ENCODE results near the gene ASB16. TPM values are rescaled to one million over a fixed set of nuclear protein-coding genes. Genes with fewer than 3 reads are reported as not detected.

Gene ASB16
- total and polyA plus RNA-seq, 2 donors (not counting 1 experiment from before 2014, with no cell fraction given), result not detected

DNA sequence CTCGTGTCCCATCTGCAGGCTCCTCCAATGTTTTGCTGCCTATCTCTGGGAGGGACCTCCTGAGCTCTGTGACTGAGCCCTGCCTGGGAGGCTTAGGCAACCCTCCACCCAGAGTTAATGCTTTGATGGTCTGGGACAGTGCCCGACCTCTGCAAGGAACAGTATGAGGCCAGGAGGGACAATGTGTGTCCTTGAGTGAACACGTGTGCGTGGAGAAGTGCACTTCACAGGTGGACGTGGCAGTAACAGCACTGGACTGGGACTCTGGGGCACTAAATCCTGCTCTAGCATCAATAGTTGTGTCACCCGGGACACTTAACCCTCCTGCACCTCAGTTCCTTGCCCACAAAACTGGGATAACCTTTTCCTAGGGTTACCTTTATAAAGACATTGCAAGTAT lies 44.4 kb downstream of the ASB16 start:
- Mint-ChIP-seq H3K27ac (peak overlapping the region; percentile 98), H3K4me3 (peak overlapping the region; percentile 84), H3K27me3 (no peaks in the 10 kb centered on the region), H3K9me3 (ENCODE audit: insufficient read depth) (no peaks in the 10 kb centered on the region), H3K4me1 (peaks cover 64% of the 10 kb centered on the region)
- Histone ChIP-seq H3K9me3 (ENCODE audit: control extremely low read depth in 1 of 3, control insufficient read depth in 2 of 3, insufficient read depth in 1 of 3, low read length in 2 of 3) (no peaks in the 10 kb centered on the region), H3K79me2 (ENCODE audit: control insufficient read depth, insufficient read depth, low read length) (peaks cover 80% of the 10 kb centered on the region), H3K4me1 (ENCODE audit: control insufficient read depth in 2 of 2, insufficient read depth in 2 of 2, low read length in 2 of 2) (peaks cover 52 to 71% of the 10 kb centered on the region in 2 donors), H3K27me3 (replicated peaks in 1 of 4; ENCODE audit: control extremely low read depth in 1 of 4, control insufficient read depth in 3 of 4, insufficient read depth in 4 of 4, low read length in 3 of 4) (no peaks in the 10 kb centered on the region), H2AFZ (ENCODE audit: insufficient read depth, low read depth, low read length, poor library complexity, severe bottlenecking) (no peak overlapping the region), H3K9ac (ENCODE audit: low read length) (no peak overlapping the region), H3K4me3 (ENCODE audit: control extremely low read depth in 1 of 5, extremely low read depth in 1 of 5, insufficient read depth in 1 of 5, low read depth in 2 of 5, low read length in 4 of 5) (no peak overlapping the region), H3K36me3 (replicated peaks in 1 of 2; ENCODE audit: control extremely low read depth in 1 of 2, control insufficient read depth in 1 of 2, extremely low read depth in 1 of 2, insufficient read depth in 2 of 2, low read length in 1 of 2) (peaks cover 2 to 48% of the 10 kb centered on the region in 2 experiments), H3K4me2 (replicated peaks; ENCODE audit: low read depth, low read length, poor library complexity, severe bottlenecking) (peak overlapping the region; percentile 92), H4K20me1 (ENCODE audit: control insufficient read depth, insufficient read depth, low read length, poor library complexity, severe bottlenecking) (peaks cover 21% of the 10 kb centered on the region), H3K27ac (ENCODE audit: low read length in 2 of 2) (peak overlapping the region; percentile 88 to 89)
- intact Hi-C loops (cut with micrococcal nuclease), result no loop called here
- DNase-seq, result no peak
- ChIA-PET CTCF (interaction anchor here (0.8 to 2.4 kb wide), 9 partner anchors 8 to 139 kb away, joined by 3 to 15 read pairs (median 3); partner anchors contain the start of genes SLC25A39 and TMUB2), POLR2A (interaction anchor here (7.8 kb wide), 1 partner anchor 14 kb away, joined by 100 read pairs; the partner anchor contains the start of gene ATXN7L3)
- TF ChIP-seq, protein P1, sequence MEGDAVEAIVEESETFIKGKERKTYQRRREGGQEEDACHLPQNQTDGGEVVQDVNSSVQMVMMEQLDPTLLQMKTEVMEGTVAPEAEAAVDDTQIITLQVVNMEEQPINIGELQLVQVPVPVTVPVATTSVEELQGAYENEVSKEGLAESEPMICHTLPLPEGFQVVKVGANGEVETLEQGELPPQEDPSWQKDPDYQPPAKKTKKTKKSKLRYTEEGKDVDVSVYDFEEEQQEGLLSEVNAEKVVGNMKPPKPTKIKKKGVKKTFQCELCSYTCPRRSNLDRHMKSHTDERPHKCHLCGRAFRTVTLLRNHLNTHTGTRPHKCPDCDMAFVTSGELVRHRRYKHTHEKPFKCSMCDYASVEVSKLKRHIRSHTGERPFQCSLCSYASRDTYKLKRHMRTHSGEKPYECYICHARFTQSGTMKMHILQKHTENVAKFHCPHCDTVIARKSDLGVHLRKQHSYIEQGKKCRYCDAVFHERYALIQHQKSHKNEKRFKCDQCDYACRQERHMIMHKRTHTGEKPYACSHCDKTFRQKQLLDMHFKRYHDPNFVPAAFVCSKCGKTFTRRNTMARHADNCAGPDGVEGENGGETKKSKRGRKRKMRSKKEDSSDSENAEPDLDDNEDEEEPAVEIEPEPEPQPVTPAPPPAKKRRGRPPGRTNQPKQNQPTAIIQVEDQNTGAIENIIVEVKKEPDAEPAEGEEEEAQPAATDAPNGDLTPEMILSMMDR (IDR thresholded peaks at IDR 0.05), result no peak
- no peak for TF ChIP-seq EZH2 (IDR thresholded peaks at IDR 0.05; ENCODE audit: borderline replicate concordance, insufficient read depth, low read depth, low read length, poor library complexity, severe bottlenecking)
- no peak for ATAC-seq (ENCODE audit: low read depth)
- 96% methylated on average over 5 of the region's 6 CpGs for WGBS (ENCODE audit: insufficient coverage)

DNA sequence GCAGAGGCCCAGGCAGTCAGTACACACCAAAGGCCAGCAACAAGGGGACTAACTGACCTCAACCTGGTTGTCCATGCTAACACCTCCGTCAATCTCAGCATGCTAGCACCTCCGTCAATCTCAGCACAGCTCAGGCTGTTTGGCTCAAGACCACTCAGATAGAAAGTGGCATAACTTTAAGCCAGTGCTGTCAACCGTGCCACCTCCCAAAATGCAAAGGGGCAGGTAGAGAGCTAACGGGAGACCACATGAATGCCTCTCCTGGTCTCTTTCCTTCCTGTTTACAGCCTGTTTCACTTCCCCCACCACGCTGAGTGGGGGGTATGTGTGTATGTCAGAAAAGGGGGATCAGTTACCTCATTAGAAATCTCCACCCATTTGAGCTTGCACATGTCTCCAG lies 45.7 kb downstream of the ASB16 start:
- H3K9me3 Mint-ChIP-seq (ENCODE audit: insufficient read depth), result no peaks in the 10 kb centered on the region

More for the DNA sequence above, 45.7 kb downstream of the ASB16 start:
- H3K9me3 ChIP-seq (ENCODE audit: control extremely low read depth in 1 of 3, control insufficient read depth in 2 of 3, insufficient read depth in 1 of 3, low read length in 2 of 3), result no peaks in the 10 kb centered on the region
- H3K27ac ChIP-seq (ENCODE audit: low read length in 2 of 2), result peak overlapping the region; percentile 88 to 89
- peaks cover 43 to 60% of the 10 kb centered on the region in 2 donors for H3K4me1 ChIP-seq (ENCODE audit: control insufficient read depth in 2 of 2, insufficient read depth in 2 of 2, low read length in 2 of 2)
- no peak overlapping the region for H2AFZ ChIP-seq (ENCODE audit: insufficient read depth, low read depth, low read length, poor library complexity, severe bottlenecking)
- peak; percentile 22 for ATAC-seq (ENCODE audit: low read depth)
- peaks cover 2 to 39% of the 10 kb centered on the region in 2 experiments for H3K36me3 ChIP-seq (replicated peaks in 1 of 2; ENCODE audit: control extremely low read depth in 1 of 2, control insufficient read depth in 1 of 2, extremely low read depth in 1 of 2, insufficient read depth in 2 of 2, low read length in 1 of 2)
- peak overlapping the region; percentile 92 for H3K4me2 ChIP-seq (replicated peaks; ENCODE audit: low read depth, low read length, poor library complexity, severe bottlenecking)
- H3K9ac ChIP-seq (ENCODE audit: low read length), result peak overlapping the region; percentile 77
- intact Hi-C loops (cut with micrococcal nuclease), result loop anchor here (1.0 kb wide), 2 partner anchors 16 to 129 kb away; partner anchors contain the start of gene GRN
- H3K4me3 ChIP-seq (ENCODE audit: control extremely low read depth in 1 of 5, extremely low read depth in 1 of 5, insufficient read depth in 1 of 5, low read depth in 2 of 5, low read length in 4 of 5), result peak overlapping the region; percentile 28 to 87 (median 74)
- H3K4me3 Mint-ChIP-seq, result peak overlapping the region; percentile 84
- DNase-seq, result peak; percentile 90
- H3K79me2 ChIP-seq (ENCODE audit: control insufficient read depth, insufficient read depth, low read length), result peaks cover 71% of the 10 kb centered on the region
- H3K4me1 Mint-ChIP-seq, result peaks cover 56% of the 10 kb centered on the region
- ChIA-PET POLR2A (interaction anchor here (0.6 to 7.8 kb wide), 9 partner anchors 9 to 135 kb away, joined by 3 to 100 read pairs (median 5); partner anchors contain the start of genes ATXN7L3, GRN, SLC25A39 and TMUB2), CTCF (interaction anchor here (1.0 to 3.6 kb wide), 14 partner anchors 9 to 138 kb away, joined by 3 to 28 read pairs (median 9); partner anchors contain the start of genes GRN, HDAC5, SLC25A39 and TMUB2)
- peak overlapping the region; percentile 98 for H3K27ac Mint-ChIP-seq
- no peaks in the 10 kb centered on the region for H3K27me3 Mint-ChIP-seq
- TF ChIP-seq EZH2 (IDR thresholded peaks at IDR 0.05; ENCODE audit: borderline replicate concordance, insufficient read depth, low read depth, low read length, poor library complexity, severe bottlenecking), result no peak
- TF ChIP-seq, protein P1 (IDR thresholded peaks at IDR 0.05), result no peak
- peaks cover 11% of the 10 kb centered on the region for H4K20me1 ChIP-seq (ENCODE audit: control insufficient read depth, insufficient read depth, low read length, poor library complexity, severe bottlenecking)
- WGBS (ENCODE audit: insufficient coverage), result 0% methylated on average over 3 of the region's 5 CpGs
- H3K27me3 ChIP-seq (replicated peaks in 1 of 4; ENCODE audit: control extremely low read depth in 1 of 4, control insufficient read depth in 3 of 4, insufficient read depth in 4 of 4, low read length in 3 of 4), result no peaks in the 10 kb centered on the region

Data from B cell (primary cell).